ENCODE data around the gene SLC7A5.

The SLC7A5 gene

GRCh38 chr16:87847785-87848675, 21.3 kb downstream of the SLC7A5 start:
- H3K36me3 ChIP-seq (ENCODE audit: insufficient read depth, low read length): peaks cover 38% of the 10 kb centered on the region
- no peak overlapping the region for H3K9ac ChIP-seq (ENCODE audit: low read depth, low read length)
- H3K9me3 ChIP-seq (replicated peaks; ENCODE audit: low read length): no peaks in the 10 kb centered on the region
- no peak overlapping the region for H3K4me3 ChIP-seq (ENCODE audit: low read length)
- no peaks in the 10 kb centered on the region for H3K27me3 ChIP-seq (ENCODE audit: control insufficient read depth, insufficient read depth, low read length)
- no peak overlapping the region for H3K4me2 ChIP-seq (ENCODE audit: low read length)
- peaks cover 54% of the 10 kb centered on the region for H3K4me1 ChIP-seq (ENCODE audit: control insufficient read depth, insufficient read depth, low read length)

- Histone ChIP-seq H3K4me2 (ENCODE audit: low read length) (no peak overlapping the region), H3K27me3 (ENCODE audit: control insufficient read depth, insufficient read depth, low read length) (no peaks in the 10 kb centered on the region), H3K9me3 (replicated peaks; ENCODE audit: low read length) (no peaks in the 10 kb centered on the region), H3K36me3 (ENCODE audit: insufficient read depth, low read length) (peaks cover 43% of the 10 kb centered on the region), H3K4me1 (ENCODE audit: control insufficient read depth, insufficient read depth, low read length) (peaks cover 48% of the 10 kb centered on the region), H3K4me3 (ENCODE audit: low read length) (no peak overlapping the region), H3K9ac (ENCODE audit: low read depth, low read length) (no peak overlapping the region)
Measured at GRCh38 chr16:87847467-87847784, 21.9 kb downstream of the SLC7A5 start.

GRCh38 chr16:87846705-87847466, 22.4 kb downstream of the SLC7A5 start:
- Histone ChIP-seq H3K4me3 (ENCODE audit: low read length) (no peak overlapping the region), H3K9ac (ENCODE audit: low read depth, low read length) (no peak overlapping the region)

GRCh38 chr16:87845807-87846619, 23.3 kb downstream of the SLC7A5 start:
- Histone ChIP-seq H3K4me1 (ENCODE audit: control insufficient read depth, insufficient read depth, low read length) (peaks cover 35% of the 10 kb centered on the region), H3K9me3 (replicated peaks; ENCODE audit: low read length) (no peaks in the 10 kb centered on the region), H3K9ac (ENCODE audit: low read depth, low read length) (peak overlapping the region; percentile 5), H3K36me3 (ENCODE audit: insufficient read depth, low read length) (peaks cover 45% of the 10 kb centered on the region), H3K27me3 (ENCODE audit: control insufficient read depth, insufficient read depth, low read length) (no peaks in the 10 kb centered on the region), H3K4me3 (ENCODE audit: low read length) (no peak overlapping the region), H3K4me2 (ENCODE audit: low read length) (peak overlapping the region; percentile 17)

More at GRCh38 chr16:87846705-87847466, 22.4 kb downstream of the SLC7A5 start:
- H3K27me3 ChIP-seq (ENCODE audit: control insufficient read depth, insufficient read depth, low read length): no peaks in the 10 kb centered on the region
- no peaks in the 10 kb centered on the region for H3K9me3 ChIP-seq (replicated peaks; ENCODE audit: low read length)
- H3K36me3 ChIP-seq (ENCODE audit: insufficient read depth, low read length): peaks cover 48% of the 10 kb centered on the region
- peaks cover 42% of the 10 kb centered on the region for H3K4me1 ChIP-seq (ENCODE audit: control insufficient read depth, insufficient read depth, low read length)
- H3K4me2 ChIP-seq (ENCODE audit: low read length): no peak overlapping the region

GRCh38 chr16:87845213-87845612, 24.1 kb downstream of the SLC7A5 start:
- H3K9ac ChIP-seq (ENCODE audit: low read depth, low read length): no peak overlapping the region
- H3K4me3 ChIP-seq (ENCODE audit: low read length): no peak overlapping the region
- H3K4me2 ChIP-seq (ENCODE audit: low read length): peak overlapping the region; percentile 17
- peaks cover 45% of the 10 kb centered on the region for H3K36me3 ChIP-seq (ENCODE audit: insufficient read depth, low read length)
- peaks cover 27% of the 10 kb centered on the region for H3K4me1 ChIP-seq (ENCODE audit: control insufficient read depth, insufficient read depth, low read length)
- H3K9me3 ChIP-seq (replicated peaks; ENCODE audit: low read length): no peaks in the 10 kb centered on the region
- H3K27me3 ChIP-seq (ENCODE audit: control insufficient read depth, insufficient read depth, low read length): no peaks in the 10 kb centered on the region

- Histone ChIP-seq H3K4me1 (ENCODE audit: control insufficient read depth, insufficient read depth, low read length) (peaks cover 25% of the 10 kb centered on the region), H3K36me3 (ENCODE audit: insufficient read depth, low read length) (peaks cover 46% of the 10 kb centered on the region), H3K4me2 (ENCODE audit: low read length) (peak overlapping the region; percentile 58), H3K9ac (ENCODE audit: low read depth, low read length) (no peak overlapping the region), H3K4me3 (ENCODE audit: low read length) (no peak overlapping the region), H3K9me3 (replicated peaks; ENCODE audit: low read length) (no peaks in the 10 kb centered on the region), H3K27me3 (ENCODE audit: control insufficient read depth, insufficient read depth, low read length) (no peaks in the 10 kb centered on the region)
Measured at GRCh38 chr16:87844809-87845208, 24.5 kb downstream of the SLC7A5 start.

GRCh38 chr16:87844120-87844733, 25.1 kb downstream of the SLC7A5 start:
- peak overlapping the region; percentile 58 for H3K4me2 ChIP-seq (ENCODE audit: low read length)
- H3K9me3 ChIP-seq (replicated peaks; ENCODE audit: low read length): no peaks in the 10 kb centered on the region
- H3K9ac ChIP-seq (ENCODE audit: low read depth, low read length): no peak overlapping the region
- H3K4me1 ChIP-seq (ENCODE audit: control insufficient read depth, insufficient read depth, low read length): peaks cover 25% of the 10 kb centered on the region
- H3K4me3 ChIP-seq (ENCODE audit: low read length): no peak overlapping the region
- H3K36me3 ChIP-seq (ENCODE audit: insufficient read depth, low read length): peaks cover 46% of the 10 kb centered on the region
- no peaks in the 10 kb centered on the region for H3K27me3 ChIP-seq (ENCODE audit: control insufficient read depth, insufficient read depth, low read length)

GRCh38 chr16:87843678-87844105, 25.6 kb downstream of the SLC7A5 start:
- no peaks in the 10 kb centered on the region for H3K9me3 ChIP-seq (replicated peaks; ENCODE audit: low read length)
- H3K9ac ChIP-seq (ENCODE audit: low read depth, low read length): no peak overlapping the region
- H3K36me3 ChIP-seq (ENCODE audit: insufficient read depth, low read length): peaks cover 46% of the 10 kb centered on the region
- H3K27me3 ChIP-seq (ENCODE audit: control insufficient read depth, insufficient read depth, low read length): no peaks in the 10 kb centered on the region
- peaks cover 25% of the 10 kb centered on the region for H3K4me1 ChIP-seq (ENCODE audit: control insufficient read depth, insufficient read depth, low read length)
- H3K4me2 ChIP-seq (ENCODE audit: low read length): no peak overlapping the region
- H3K4me3 ChIP-seq (ENCODE audit: low read length): no peak overlapping the region

- Histone ChIP-seq H3K27me3 (ENCODE audit: control insufficient read depth, insufficient read depth, low read length) (no peaks in the 10 kb centered on the region), H3K4me3 (ENCODE audit: low read length) (no peak overlapping the region), H3K36me3 (ENCODE audit: insufficient read depth, low read length) (peaks cover 46% of the 10 kb centered on the region), H3K4me2 (ENCODE audit: low read length) (no peak overlapping the region), H3K9me3 (replicated peaks; ENCODE audit: low read length) (no peaks in the 10 kb centered on the region), H3K9ac (ENCODE audit: low read depth, low read length) (no peak overlapping the region), H3K4me1 (ENCODE audit: control insufficient read depth, insufficient read depth, low read length) (peaks cover 25% of the 10 kb centered on the region)
Measured at GRCh38 chr16:87842209-87842869, 27.0 kb downstream of the SLC7A5 start.

- H3K27me3 ChIP-seq (ENCODE audit: control insufficient read depth, insufficient read depth, low read length): no peaks in the 10 kb centered on the region
- no peaks in the 10 kb centered on the region for H3K9me3 ChIP-seq (replicated peaks; ENCODE audit: low read length)
- no peak overlapping the region for H3K4me2 ChIP-seq (ENCODE audit: low read length)
- peaks cover 30% of the 10 kb centered on the region for H3K4me1 ChIP-seq (ENCODE audit: control insufficient read depth, insufficient read depth, low read length)
- no peak overlapping the region for H3K4me3 ChIP-seq (ENCODE audit: low read length)
- no peak overlapping the region for H3K9ac ChIP-seq (ENCODE audit: low read depth, low read length)
- peaks cover 48% of the 10 kb centered on the region for H3K36me3 ChIP-seq (ENCODE audit: insufficient read depth, low read length)
Measured at GRCh38 chr16:87841340-87842208, 27.7 kb downstream of the SLC7A5 start.
